Tibial artery (tissue), 4 donors: ENCODE measurements around the gene STRA6.

ENCODE experiments used
- DNase-seq, 2 donors: peaks; one replicate each; pipeline ENCODE4 v3.0.0-alpha.2; 2019
- H3K27ac ChIP-seq, 2 donors: fragments of 200-600 bp; sonication (generic) in 1 of 2; 1 replicate in 1 of 2; 2 replicates in 1 of 2; pipeline ENCODE4 v1.5.1; 2018 to 2019; ENCODE audit warnings: mild to moderate bottlenecking in 1 of 2
- H3K27me3 ChIP-seq, 2 donors: fragments of 200-600 bp; sonication (generic) in 1 of 2; one replicate each; pipeline versions ENCODE4 v1.5.1 to v1.6.0; 2016 to 2019
- H3K36me3 ChIP-seq, 3 donors: fragments of 200-600 bp; sonication (generic) in 2 of 3; one replicate each; pipeline ENCODE4 v1.5.1; 2016 to 2019; ENCODE audit warnings: mild to moderate bottlenecking in 2 of 3
- H3K4me1 ChIP-seq, 4 donors: fragments of 200-600 bp; sonication (generic) in 2 of 4; 1 replicate in 3 of 4; 2 replicates in 1 of 4; pipeline ENCODE4 v1.5.1; 2016 to 2019
- H3K4me3 ChIP-seq, 2 donors: fragments of 200-600 bp; sonication (generic) in 1 of 2; 1 replicate in 1 of 2; 2 replicates in 1 of 2; pipeline ENCODE4 v1.5.1; 2018 to 2019; ENCODE audit warnings: mild to moderate bottlenecking in 2 of 2
- H3K9me3 ChIP-seq, 3 donors: fragments of 200-600 bp; sonication (generic) in 1 of 3; one replicate each; pipeline ENCODE4 v1.5.1; 2016 to 2019
- CTCF ChIP-seq, 2 experiments: fragments of 200-600 bp in 1 of 2; fragments of 450-650 bp in 1 of 2; IDR thresholded peaks; one replicate each; pipeline ENCODE4 v1.5.1; 2017 to 2019; ENCODE audit warnings: antibody characterized with exemption in 2 of 2, mild to moderate bottlenecking in 1 of 2, moderate library complexity in 1 of 2
- intact Hi-C: fragments of 100-400 bp; cut with DNase I; formaldehyde crosslinking; loops from one replicate; pipeline ENCODE4 v1.15.0; 2023; ENCODE audit warnings: low total_unique reads

The STRA6 gene

GRCh38 chr15:74231475-74231874 lies 28.9 kb upstream of the STRA6 start:
- H3K36me3 ChIP-seq: no peaks in the 10 kb centered on the region
- no peak overlapping the region for H3K27ac ChIP-seq
- no peak for TF ChIP-seq CTCF (IDR thresholded peaks at IDR 0.05)
- peaks cover 0 to 8% (median 4%) of the 10 kb centered on the region in 4 donors for H3K4me1 ChIP-seq
- H3K4me3 ChIP-seq: no peak overlapping the region
- no peak for DNase-seq
- intact Hi-C loops: no loop called here
- H3K27me3 ChIP-seq: peaks cover 0 to 20% of the 10 kb centered on the region in 2 donors
- no peaks in the 10 kb centered on the region for H3K9me3 ChIP-seq

- Histone ChIP-seq H3K27ac (no peak overlapping the region), H3K9me3 (no peaks in the 10 kb centered on the region), H3K4me3 (no peak overlapping the region), H3K4me1 (peaks cover 0 to 8% (median 4%) of the 10 kb centered on the region in 4 donors), H3K27me3 (peaks cover 0 to 26% of the 10 kb centered on the region in 2 donors), H3K36me3 (no peaks in the 10 kb centered on the region)
- DNase-seq: no peak
- intact Hi-C loops: no loop called here
- no peak for TF ChIP-seq CTCF (IDR thresholded peaks at IDR 0.05)
Measured at GRCh38 chr15:74229686-74230085, 27.1 kb upstream of the STRA6 start.

GRCh38 chr15:74228723-74229081 lies 26.1 kb upstream of the STRA6 start:
- no peak overlapping the region for H3K4me3 ChIP-seq
- peaks cover 0 to 8% (median 4%) of the 10 kb centered on the region in 4 donors for H3K4me1 ChIP-seq
- intact Hi-C loops: no loop called here
- H3K36me3 ChIP-seq: no peaks in the 10 kb centered on the region
- no peak for TF ChIP-seq CTCF (IDR thresholded peaks at IDR 0.05)
- DNase-seq: no peak
- no peak overlapping the region for H3K27ac ChIP-seq
- H3K9me3 ChIP-seq: no peaks in the 10 kb centered on the region
- peaks cover 0 to 33% of the 10 kb centered on the region in 2 donors for H3K27me3 ChIP-seq

- Histone ChIP-seq H3K4me1 (peaks cover 0 to 8% (median 4%) of the 10 kb centered on the region in 4 donors), H3K27me3 (peaks cover 0 to 36% of the 10 kb centered on the region in 2 donors), H3K9me3 (no peaks in the 10 kb centered on the region), H3K4me3 (no peak overlapping the region), H3K36me3 (no peaks in the 10 kb centered on the region), H3K27ac (no peak overlapping the region)
- DNase-seq: no peak
- no peak for TF ChIP-seq CTCF (IDR thresholded peaks at IDR 0.05)
- intact Hi-C loops: no loop called here
Measured at GRCh38 chr15:74227968-74228722, 25.6 kb upstream of the STRA6 start.

GRCh38 chr15:74226761-74227540 lies 24.4 kb upstream of the STRA6 start:
- DNase-seq: no peak
- no peaks in the 10 kb centered on the region for H3K9me3 ChIP-seq
- intact Hi-C loops: no loop called here

More at GRCh38 chr15:74226761-74227540, 24.4 kb upstream of the STRA6 start:
- H3K4me1 ChIP-seq: peaks cover 0 to 8% (median 4%) of the 10 kb centered on the region in 4 donors
- H3K36me3 ChIP-seq: no peaks in the 10 kb centered on the region
- no peak overlapping the region for H3K4me3 ChIP-seq
- no peak overlapping the region for H3K27ac ChIP-seq
- H3K27me3 ChIP-seq: peaks cover 0 to 40% of the 10 kb centered on the region in 2 donors
- TF ChIP-seq CTCF (IDR thresholded peaks at IDR 0.05): no peak
